Activated CD4-positive, alpha-beta T cell treated with anti-CD3 and anti-CD28 coated beads for 36 hours (primary cell): Measurements from ENCODE around the gene BCS1L. TPM values are rescaled to one million over a fixed set of nuclear protein-coding genes. Genes with fewer than 3 reads are reported as not detected.
A peak's percentile ranks its signal among the peaks of the same experiment; 100 is the strongest.

Source experiments
- ATAC-seq: fragments of 200-7000 bp; cut with Tn5 transposase; one replicate; pipeline ENCODE4 v1.10.0; 2021; ENCODE audit warnings: mild to moderate bottlenecking, moderate library complexity
- CTCF ChIA-PET: fragments of 350-600 bp; sonication (Branson Sonifier 250); formaldehyde crosslinking; loops from one replicate; lab custom pipeline; 2021; ENCODE audit warnings: antibody characterized with exemption; lab: Charles Lee
- POLR2A ChIA-PET: fragments of 350-600 bp; sonication (Branson Sonifier 250); formaldehyde crosslinking; loops from one replicate; lab custom pipeline; 2021; ENCODE audit warnings: antibody characterized with exemption, inconsistent platforms; lab: Charles Lee
- DNase-seq: peaks from one replicate; pipeline ENCODE4 v3.0.0-alpha.2; 2020
- H3K27ac Mint-ChIP-seq: one replicate; pipeline ENCODE4 v1.8.0; 2021; ENCODE audit warnings: mixed read lengths
- H3K27me3 Mint-ChIP-seq: one replicate; pipeline ENCODE4 v1.8.0; 2021; ENCODE audit warnings: mixed read lengths
- H3K36me3 Mint-ChIP-seq: one replicate; pipeline ENCODE4 v1.8.0; 2021; ENCODE audit warnings: low read depth, mixed read lengths
- H3K4me1 Mint-ChIP-seq: one replicate; pipeline ENCODE4 v1.8.0; 2021; ENCODE audit warnings: mixed read lengths
- H3K4me3 Mint-ChIP-seq: one replicate; pipeline ENCODE4 v1.8.0; 2021; ENCODE audit warnings: mild to moderate bottlenecking, moderate library complexity, mixed read lengths
- H3K9me3 Mint-ChIP-seq: one replicate; pipeline ENCODE4 v1.8.0; 2021; ENCODE audit warnings: low read depth, mixed read lengths
- intact Hi-C, 2 experiments: fragments of 100-400 bp; cut with DNase I in 1 of 2; cut with micrococcal nuclease in 1 of 2; formaldehyde crosslinking; loops; one replicate each; pipeline versions ENCODE4 v1.14.2 to v1.15.1; 2022 to 2024; cut with DNase I, micrococcal nuclease
- total RNA-seq, 2 experiments: library from RNA; stranded (reverse); gene quantifications; one replicate each; pipeline ENCODE4 v1.2.3, GENCODE V29; 2021

BCS1L gene
- total RNA-seq, 2 experiments from 2014 or later, result 74.3 to 92.3 TPM

DNA sequence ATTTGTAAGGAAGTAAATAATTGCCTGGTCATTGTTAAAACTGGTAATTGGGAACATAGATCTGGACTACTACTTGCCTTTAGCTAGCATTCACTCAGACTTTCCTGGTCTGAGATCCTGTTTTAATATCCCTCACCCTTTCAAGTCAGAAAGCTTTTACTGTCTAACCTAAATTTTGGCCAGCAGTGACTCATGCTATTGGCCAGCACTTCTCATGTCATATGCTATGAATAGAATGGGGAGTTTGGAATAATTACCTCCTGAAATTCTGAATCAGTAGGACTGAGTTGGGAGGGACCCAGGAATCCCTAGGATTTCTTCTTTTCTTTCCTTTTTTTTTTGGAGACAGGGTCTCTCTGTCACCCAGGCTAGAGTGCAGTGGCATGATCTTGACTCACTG lies 31.8 kb downstream of the BCS1L start:
- peaks cover 2% of the 10 kb centered on the region for H3K4me1 Mint-ChIP-seq
- no peak for DNase-seq
- ChIA-PET CTCF (no interaction called here), POLR2A (no interaction called here)
- intact Hi-C loops, result no loop called here
- H3K4me3 Mint-ChIP-seq, result no peak overlapping the region
- no peaks in the 10 kb centered on the region for H3K36me3 Mint-ChIP-seq
- no peak for ATAC-seq
- H3K27ac Mint-ChIP-seq, result no peak overlapping the region
- no peaks in the 10 kb centered on the region for H3K27me3 Mint-ChIP-seq
- no peaks in the 10 kb centered on the region for H3K9me3 Mint-ChIP-seq

DNA sequence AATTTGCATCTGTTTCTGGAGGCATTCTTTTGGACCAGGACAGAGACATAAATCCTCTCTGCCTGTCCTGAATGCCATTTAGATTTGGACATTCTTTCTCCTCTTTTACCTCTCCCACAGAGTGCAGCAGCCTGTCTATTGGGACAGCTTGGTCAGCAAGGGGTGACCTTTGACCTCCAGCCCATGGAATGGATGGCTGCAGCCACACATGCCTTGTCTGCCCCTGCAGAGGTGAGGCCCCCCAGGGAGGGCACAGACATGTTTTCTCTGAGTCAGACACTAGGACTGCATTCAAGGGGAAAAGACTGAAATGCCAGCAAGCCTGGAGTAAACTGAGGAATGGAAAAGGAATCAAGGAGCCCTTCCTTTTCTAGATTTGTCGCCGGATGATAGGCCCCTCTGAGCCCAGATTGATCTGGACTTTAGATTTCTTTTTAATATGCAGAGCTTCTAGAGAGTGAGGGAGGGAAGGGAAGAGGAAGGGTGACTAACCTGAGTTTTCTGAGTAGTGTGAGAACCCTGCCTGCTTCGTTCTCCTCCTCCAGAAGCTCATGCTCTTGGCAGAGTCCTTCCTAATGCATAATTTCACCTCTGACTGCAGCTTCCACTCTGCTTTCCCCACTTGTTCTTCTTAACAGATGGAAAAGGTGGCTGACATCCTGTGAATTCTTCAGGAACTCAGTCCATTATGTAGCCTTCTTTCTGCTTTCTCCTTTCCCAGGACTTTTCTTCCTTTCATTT lies 35.1 kb downstream of the BCS1L start:
- DNase-seq (no peak), ATAC-seq (no peak)
- H3K27ac Mint-ChIP-seq, result no peak overlapping the region
- no peak overlapping the region for H3K4me3 Mint-ChIP-seq
- intact Hi-C loops, result no loop called here
- POLR2A ChIA-PET, result no interaction called here
- H3K36me3 Mint-ChIP-seq, result no peaks in the 10 kb centered on the region
- H3K4me1 Mint-ChIP-seq, result no peaks in the 10 kb centered on the region
- H3K9me3 Mint-ChIP-seq, result no peaks in the 10 kb centered on the region
- H3K27me3 Mint-ChIP-seq, result no peaks in the 10 kb centered on the region
- CTCF ChIA-PET, result no interaction called here

DNA sequence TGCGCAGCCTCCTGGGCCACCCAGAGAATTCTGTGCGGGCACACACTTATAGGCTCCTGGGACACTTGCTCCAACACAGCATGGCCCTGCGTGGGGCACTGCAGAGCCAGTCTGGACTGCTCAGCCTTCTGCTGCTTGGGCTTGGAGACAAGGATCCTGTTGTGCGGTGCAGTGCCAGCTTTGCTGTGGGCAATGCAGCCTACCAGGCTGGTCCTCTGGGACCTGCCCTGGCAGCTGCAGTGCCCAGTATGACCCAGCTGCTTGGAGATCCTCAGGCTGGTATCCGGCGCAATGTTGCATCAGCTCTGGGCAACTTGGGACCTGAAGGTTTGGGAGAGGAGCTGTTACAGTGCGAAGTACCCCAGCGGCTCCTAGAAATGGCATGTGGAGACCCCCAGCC lies 39.4 kb downstream of the BCS1L start:
- Mint-ChIP-seq H3K4me1 (no peaks in the 10 kb centered on the region), H3K36me3 (peaks cover 2% of the 10 kb centered on the region), H3K4me3 (no peak overlapping the region), H3K27me3 (no peaks in the 10 kb centered on the region), H3K9me3 (no peaks in the 10 kb centered on the region), H3K27ac (no peak overlapping the region)
- DNase-seq, result no peak
- ChIA-PET CTCF (interaction anchor here (0.5 to 2.5 kb wide), 3 partner anchors 11 to 149 kb away, joined by 3 to 10 read pairs (median 4); no protein-coding TSS in a partner anchor), POLR2A (interaction anchor here (0.8 kb wide), 1 partner anchor 27 kb away, joined by 6 read pairs; the partner anchor contains the start of genes RNF25 and STK36)
- ATAC-seq, result no peak
- intact Hi-C loops, result no loop called here

DNA sequence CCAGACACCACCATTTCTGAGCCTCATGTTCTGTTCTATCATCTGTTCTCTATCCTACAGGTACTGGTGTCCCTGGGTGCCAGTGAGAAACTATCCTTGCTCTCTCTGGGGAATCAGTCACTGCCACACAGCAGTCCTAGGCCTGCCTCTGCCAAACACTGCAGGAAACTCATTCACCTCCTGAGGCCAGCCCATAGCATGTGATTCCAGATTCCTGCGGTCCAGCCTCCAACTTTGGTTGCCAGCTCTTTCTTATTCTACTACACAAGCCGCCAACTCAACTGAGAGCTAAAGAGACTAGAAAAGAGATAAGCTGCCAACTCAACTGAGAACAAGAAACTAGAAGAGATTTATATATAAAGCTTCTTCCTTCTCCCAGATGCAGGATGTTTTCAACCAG lies 42.3 kb downstream of the BCS1L start:
- Mint-ChIP-seq H3K27ac (no peak overlapping the region), H3K9me3 (no peaks in the 10 kb centered on the region), H3K36me3 (peaks cover 2% of the 10 kb centered on the region), H3K4me3 (no peak overlapping the region), H3K4me1 (no peaks in the 10 kb centered on the region), H3K27me3 (no peaks in the 10 kb centered on the region)
- intact Hi-C loops, result no loop called here
- ATAC-seq (no peak), DNase-seq (no peak)
- POLR2A ChIA-PET, result no interaction called here
- CTCF ChIA-PET, result interaction anchor here (0.6 to 1.5 kb wide), 4 partner anchors 9 to 146 kb away, joined by 3 to 7 read pairs (median 4); partner anchors contain the start of genes BCS1L, TTLL4 and ZNF142

DNA sequence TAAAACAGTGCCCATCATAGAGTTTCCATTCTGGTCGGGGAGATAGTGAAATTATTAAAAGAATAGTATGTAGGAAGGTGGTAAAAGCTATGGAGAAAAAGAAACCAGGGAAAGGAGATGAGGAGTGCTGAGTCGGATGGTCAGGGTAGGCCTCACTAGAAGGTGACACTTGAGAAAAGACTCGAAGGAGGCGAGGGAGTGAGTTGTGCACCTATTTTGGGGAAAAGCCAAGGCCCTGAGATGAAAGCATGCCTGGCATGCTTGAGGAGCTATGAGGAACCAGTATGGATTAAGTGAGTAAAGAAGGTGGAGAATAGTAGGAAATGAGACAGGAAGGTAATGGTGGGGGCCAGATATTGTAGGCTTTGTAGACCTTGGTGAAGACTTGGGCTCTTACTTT lies 43.9 kb downstream of the BCS1L start:
- POLR2A ChIA-PET, result no interaction called here
- H3K27ac Mint-ChIP-seq, result no peak overlapping the region
- no peak overlapping the region for H3K4me3 Mint-ChIP-seq
- no peaks in the 10 kb centered on the region for H3K9me3 Mint-ChIP-seq
- peaks cover 2% of the 10 kb centered on the region for H3K36me3 Mint-ChIP-seq
- ATAC-seq (no peak), DNase-seq (no peak)
- CTCF ChIA-PET, result interaction anchor here (0.7 to 1.4 kb wide), 4 partner anchors 10 to 45 kb away, joined by 3 to 4 read pairs (median 3); no protein-coding TSS in a partner anchor
- intact Hi-C loops, result no loop called here
- H3K4me1 Mint-ChIP-seq, result no peaks in the 10 kb centered on the region
- H3K27me3 Mint-ChIP-seq, result no peaks in the 10 kb centered on the region

DNA sequence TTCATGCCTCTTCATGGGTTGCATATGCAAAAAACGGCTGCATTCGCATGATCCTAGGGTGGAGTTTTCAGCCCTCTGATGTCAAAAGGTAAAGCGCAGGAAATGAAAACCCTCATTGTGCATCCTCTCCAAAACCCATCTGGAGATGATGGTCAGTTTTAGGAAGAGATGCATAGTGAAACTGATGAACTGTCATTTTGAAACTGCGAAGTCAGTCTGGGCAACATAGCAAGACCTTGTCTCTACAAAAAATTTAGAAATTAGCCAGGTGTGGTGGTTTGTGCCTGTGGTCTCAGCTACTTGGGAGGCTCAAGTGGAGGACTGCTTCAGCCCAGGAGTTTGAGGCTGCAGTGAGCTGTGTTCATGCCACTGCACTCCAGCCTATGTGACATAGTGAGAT lies 48.6 kb downstream of the BCS1L start:
- CTCF ChIA-PET, result interaction anchor here (0.6 to 1.8 kb wide), 6 partner anchors 9 to 361 kb away, joined by 3 to 7 read pairs (median 4); partner anchors contain the start of gene ZNF142
- Mint-ChIP-seq H3K27ac (no peak overlapping the region), H3K4me3 (no peak overlapping the region), H3K36me3 (no peaks in the 10 kb centered on the region), H3K4me1 (peaks cover 11% of the 10 kb centered on the region), H3K9me3 (no peaks in the 10 kb centered on the region), H3K27me3 (no peaks in the 10 kb centered on the region)
- DNase-seq, result no peak
- intact Hi-C loops, result no loop called here
- no peak for ATAC-seq
- POLR2A ChIA-PET, result no interaction called here

DNA sequence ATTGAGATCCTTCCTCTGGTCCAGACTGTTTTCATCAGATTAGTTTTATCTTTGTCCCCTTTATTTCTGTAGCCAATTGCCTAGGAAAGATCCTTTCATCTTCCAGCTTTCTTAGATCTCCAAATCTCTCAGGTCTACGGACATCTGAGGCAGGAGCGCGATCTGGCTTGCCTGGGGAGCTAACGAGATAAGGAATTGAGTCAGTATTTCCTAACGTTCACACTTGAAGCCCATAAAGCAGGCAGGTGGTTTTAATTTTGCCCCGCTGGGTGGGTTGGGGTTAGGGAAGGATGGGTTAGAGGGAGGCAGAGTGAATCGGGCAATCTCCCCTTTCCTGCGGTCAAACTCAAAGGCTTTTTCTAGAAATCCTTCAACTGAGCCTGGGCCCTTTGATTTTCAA lies 50.4 kb downstream of the BCS1L start:
- no peaks in the 10 kb centered on the region for H3K27me3 Mint-ChIP-seq
- ATAC-seq, result no peak
- H3K4me1 Mint-ChIP-seq, result peaks cover 18% of the 10 kb centered on the region
- H3K4me3 Mint-ChIP-seq, result peak overlapping the region; percentile 96
- ChIA-PET POLR2A (interaction anchor here (0.8 to 1.0 kb wide), 2 partner anchors 38 to 51 kb away, joined by 4 to 5 read pairs; partner anchors contain the start of genes BCS1L, RNF25, STK36 and ZNF142), CTCF (interaction anchor here (0.5 to 2.4 kb wide), 20 partner anchors 8 to 351 kb away, joined by 3 to 13 read pairs (median 4); no protein-coding TSS in a partner anchor)
- intact Hi-C loops, result loop anchor here (1.0 to 5.0 kb wide), 14 partner anchors 38 to 678 kb away; partner anchors contain the start of genes BCS1L (in 2 of the 2), ZNF142 (in 2 of the 2), AAMP (in 1 of the 2) and CNOT9 (in 1 of the 2)
- H3K9me3 Mint-ChIP-seq, result no peaks in the 10 kb centered on the region
- no peak for DNase-seq
- H3K36me3 Mint-ChIP-seq, result no peaks in the 10 kb centered on the region
- no peak overlapping the region for H3K27ac Mint-ChIP-seq

DNA sequence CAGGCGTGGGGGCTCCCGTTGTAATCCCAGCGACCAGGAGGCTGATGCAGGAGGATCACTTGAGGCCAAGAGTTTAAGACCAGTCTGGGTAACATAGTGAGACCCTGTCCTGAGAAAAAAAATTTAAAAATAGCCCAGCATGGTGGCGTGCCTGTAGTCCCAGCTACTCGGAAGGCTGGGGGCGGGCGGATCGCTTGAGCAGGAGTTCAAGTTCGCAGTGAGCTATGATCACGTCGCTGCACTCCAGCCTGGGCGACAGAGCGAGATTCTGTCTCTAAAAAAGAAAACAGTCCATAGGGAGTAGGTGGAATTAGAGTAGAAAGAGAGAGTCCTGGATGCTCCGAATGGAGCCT lies 50.8 kb downstream of the BCS1L start:
- DNase-seq (no peak), ATAC-seq (peak; percentile 1)
- peaks cover 18% of the 10 kb centered on the region for H3K4me1 Mint-ChIP-seq
- ChIA-PET POLR2A (interaction anchor here (0.8 to 1.0 kb wide), 2 partner anchors 38 to 51 kb away, joined by 4 to 5 read pairs; partner anchors contain the start of genes BCS1L, RNF25, STK36 and ZNF142), CTCF (interaction anchor here (0.5 to 2.4 kb wide), 20 partner anchors 8 to 351 kb away, joined by 3 to 13 read pairs (median 4); no protein-coding TSS in a partner anchor)
- peak overlapping the region; percentile 31 for H3K27ac Mint-ChIP-seq
- H3K36me3 Mint-ChIP-seq, result no peaks in the 10 kb centered on the region
- peak overlapping the region; percentile 96 for H3K4me3 Mint-ChIP-seq
- H3K27me3 Mint-ChIP-seq, result no peaks in the 10 kb centered on the region
- no peaks in the 10 kb centered on the region for H3K9me3 Mint-ChIP-seq
- intact Hi-C loops, result loop anchor here (1.0 to 5.0 kb wide), 14 partner anchors 38 to 678 kb away; partner anchors contain the start of genes BCS1L (in 2 of the 2), ZNF142 (in 2 of the 2), AAMP (in 1 of the 2) and CNOT9 (in 1 of the 2)

DNA sequence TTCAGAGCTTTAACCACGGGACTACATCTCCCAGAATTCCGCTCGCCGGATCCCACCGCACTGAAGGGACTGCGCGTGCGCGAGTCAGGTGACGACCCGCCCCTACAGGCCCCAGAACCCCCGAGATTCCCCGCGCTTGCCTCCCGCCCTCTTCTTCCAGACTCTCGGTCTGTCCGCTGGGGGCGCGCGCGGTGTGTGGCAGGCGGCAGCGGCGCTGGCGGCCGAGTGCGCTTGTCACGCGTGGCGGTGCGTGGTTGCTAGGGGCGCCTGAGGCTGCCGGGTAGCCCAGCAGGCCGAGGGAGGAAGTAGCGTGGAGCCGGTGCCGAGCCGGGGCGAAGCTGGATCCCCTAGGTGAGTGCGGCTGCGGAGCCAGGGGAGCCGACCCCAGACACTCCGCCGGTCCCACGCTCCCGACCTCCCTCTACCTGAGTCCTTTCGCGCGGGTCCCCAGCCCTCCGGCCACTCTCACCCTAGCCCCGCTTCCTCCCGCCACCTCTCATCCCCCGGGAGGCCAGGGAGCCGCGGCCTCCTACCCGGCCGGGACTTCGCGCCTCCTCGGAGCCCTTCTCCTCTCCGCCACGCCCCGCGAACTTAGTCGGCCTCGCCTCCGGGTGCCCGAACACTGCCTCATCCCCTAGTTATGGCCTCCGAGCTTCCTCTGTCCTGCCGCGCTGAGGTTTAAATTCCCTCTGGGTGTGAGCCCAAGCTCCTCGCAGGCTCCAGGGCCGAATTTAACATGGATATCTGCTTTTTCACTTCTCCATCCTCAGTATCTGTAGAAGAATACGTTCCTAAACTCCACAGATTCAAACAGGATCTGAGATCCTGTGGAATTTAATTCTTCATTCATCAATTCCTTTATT lies 51.4 kb downstream of the BCS1L start, which contains the start of gene TTLL4:
TTLL4 (plus strand) TSS at position 149 of the 863 bp plus-strand sequence. CDS start 26,842 bp downstream, outside the sequence.
- ChIA-PET POLR2A (interaction anchor here (0.6 to 1.2 kb wide), 4 partner anchors 39 to 441 kb away, joined by 3 to 5 read pairs (median 4); partner anchors contain the start of genes BCS1L, RNF25, STK36 and ZNF142), CTCF (interaction anchor here (0.6 to 2.4 kb wide), 20 partner anchors 9 to 350 kb away, joined by 3 to 13 read pairs (median 4); no protein-coding TSS in a partner anchor)
- H3K27ac Mint-ChIP-seq, result peak within 1 kb of the TSS; percentile 80
- ATAC-seq (peak; percentile 98), DNase-seq (peak; percentile 99)
- H3K4me1 Mint-ChIP-seq, result peaks cover 20% of the 10 kb centered on the region
- intact Hi-C loops, result loop anchor here (1.0 to 5.0 kb wide), 15 partner anchors 39 to 677 kb away; partner anchors contain the start of genes BCS1L (in 2 of the 2), ZNF142 (in 2 of the 2), AAMP (in 1 of the 2) and CNOT9 (in 1 of the 2)
- no peaks in the 10 kb centered on the region for H3K9me3 Mint-ChIP-seq
- peaks cover 2% of the 10 kb centered on the region for H3K36me3 Mint-ChIP-seq
- H3K4me3 Mint-ChIP-seq, result peak within 1 kb of the TSS; percentile 96
- no peaks in the 10 kb centered on the region for H3K27me3 Mint-ChIP-seq

DNA sequence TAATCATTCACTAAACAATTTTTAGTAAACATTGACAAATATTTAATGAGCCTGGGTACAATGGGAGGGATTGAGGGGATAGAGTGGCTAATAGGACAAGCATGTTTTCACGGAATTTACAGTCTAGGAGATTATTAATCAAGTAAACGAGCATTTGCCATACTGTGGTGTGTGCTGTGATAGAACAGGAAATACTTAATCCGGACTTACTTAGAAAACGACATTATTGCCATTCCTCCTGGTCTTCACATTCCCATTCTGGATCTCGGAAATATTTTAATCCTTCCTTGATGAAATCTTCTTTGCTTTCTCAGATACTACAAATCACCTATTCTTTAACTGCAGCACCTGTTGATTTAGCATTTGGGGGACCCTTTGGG lies 52.1 kb downstream of the BCS1L start:
- Mint-ChIP-seq H3K4me3 (peak overlapping the region; percentile 96), H3K36me3 (peaks cover 4% of the 10 kb centered on the region), H3K4me1 (peaks cover 20% of the 10 kb centered on the region), H3K9me3 (no peaks in the 10 kb centered on the region), H3K27ac (peak overlapping the region; percentile 80), H3K27me3 (no peaks in the 10 kb centered on the region)
- intact Hi-C loops, result loop anchor here (1.0 to 5.0 kb wide), 4 partner anchors 136 to 465 kb away; partner anchors contain the start of gene CNPPD1 (in 1 of the 2)
- DNase-seq (no peak), ATAC-seq (no peak)
- ChIA-PET POLR2A (interaction anchor here (1.2 kb wide), 1 partner anchor 52 kb away, joined by 4 read pairs; the partner anchor contains the start of genes BCS1L and ZNF142), CTCF (interaction anchor here (0.9 to 2.4 kb wide), 7 partner anchors 11 to 165 kb away, joined by 3 to 13 read pairs (median 8); no protein-coding TSS in a partner anchor)
